Thymus (tissue), 11 donors: Measurements from ENCODE around the gene CTXN2. TPM values are rescaled to one million over a fixed set of nuclear protein-coding genes. Genes with fewer than 3 reads are reported as not detected.
A peak's percentile ranks its signal among the peaks of the same experiment; 100 is the strongest.

ENCODE experiments used
- DNase-seq, 9 donors: peaks; one replicate each; pipeline ENCODE4 v3.0.0-alpha.2; 2013; ENCODE audit warnings: low spot score in 9 of 9, low read depth in 6 of 9, missing footprints in 1 of 9
- H3K27ac ChIP-seq, 2 donors: one replicate each; pipeline ENCODE4 v1.5.1; 2013; ENCODE audit warnings: control low read depth in 1 of 2, low read depth in 1 of 2, low read length in 1 of 2, mild to moderate bottlenecking in 1 of 2, moderate library complexity in 1 of 2
- H3K27me3 ChIP-seq, 2 donors: one replicate each; pipeline ENCODE4 v1.5.1; 2013; ENCODE audit warnings: low read length in 1 of 2; ENCODE audit not compliant: control insufficient read depth in 2 of 2, insufficient read depth in 1 of 2
- H3K36me3 ChIP-seq, 2 donors: one replicate each; pipeline ENCODE4 v1.5.1; 2013; ENCODE audit warnings: low read length in 1 of 2, mild to moderate bottlenecking in 1 of 2, moderate library complexity in 1 of 2; ENCODE audit not compliant: control insufficient read depth in 2 of 2, insufficient read depth in 2 of 2
- H3K4me1 ChIP-seq, 2 donors: one replicate each; pipeline ENCODE4 v1.5.1; 2013; ENCODE audit warnings: low read length in 2 of 2; ENCODE audit not compliant: control insufficient read depth in 2 of 2, insufficient read depth in 2 of 2
- H3K4me3 ChIP-seq, 2 donors: one replicate each; pipeline ENCODE4 v1.5.1; 2013; ENCODE audit warnings: low read length in 2 of 2, control low read depth in 1 of 2, mild to moderate bottlenecking in 1 of 2
- H3K9me3 ChIP-seq, 2 donors: one replicate each; pipeline ENCODE4 v1.5.1; 2013; ENCODE audit warnings: low read length in 1 of 2, mild to moderate bottlenecking in 1 of 2; ENCODE audit not compliant: control insufficient read depth in 2 of 2, insufficient read depth in 1 of 2
- WGBS: extraction: QIAGEN DNeasy Blood & Tissue Kit; methylation state at CpG from one replicate; pipeline ENCODE4 v1.1.7; 2013; 5-methylcytosine and 5-hydroxymethylcytosine counted together
- polyA plus RNA-seq: library from polyadenylated mRNA; stranded (reverse); fragments of 200-250 nt; gene quantifications from one replicate; pipeline ENCODE4 v1.2.3, GENCODE V29; 2013
- total RNA-seq: library from RNA; stranded (reverse); fragments of 120-200 nt; gene quantifications from one replicate; pipeline ENCODE4 v1.2.4, GENCODE V29; 2013
- donor health status: healthy.

Gene CTXN2
- total and polyA plus RNA-seq, 2 donors: not detected

DNA sequence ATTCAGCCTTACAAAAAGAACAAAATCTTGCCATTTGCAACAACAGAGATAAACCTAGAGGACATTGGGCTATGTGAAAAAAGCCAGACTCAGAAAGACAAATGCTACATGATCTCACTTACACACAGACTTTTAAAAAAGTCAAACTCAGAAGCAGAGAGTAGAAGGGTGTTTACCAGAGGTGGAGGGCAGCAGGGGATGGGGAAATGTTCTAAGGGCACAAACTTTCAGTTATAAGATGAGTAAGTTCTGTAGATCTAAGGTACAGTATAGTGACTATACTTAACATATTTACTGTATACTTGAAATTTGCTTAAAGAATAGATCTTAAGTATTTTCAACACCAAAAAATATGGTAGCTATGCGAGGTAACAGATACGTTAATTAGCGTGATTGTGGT lies 16.3 kb upstream of the CTXN2 start:
- H3K4me3 ChIP-seq: no peak overlapping the region
- peaks cover 0 to 2% of the 10 kb centered on the region in 2 donors for H3K27me3 ChIP-seq
- peaks cover 0 to 6% of the 10 kb centered on the region in 2 donors for H3K4me1 ChIP-seq
- no peaks in the 10 kb centered on the region for H3K9me3 ChIP-seq
- no peaks in the 10 kb centered on the region for H3K36me3 ChIP-seq
- 97% methylated on average over 3 of the region's 3 CpGs for WGBS
- no peak overlapping the region for H3K27ac ChIP-seq
- no peak for DNase-seq

DNA sequence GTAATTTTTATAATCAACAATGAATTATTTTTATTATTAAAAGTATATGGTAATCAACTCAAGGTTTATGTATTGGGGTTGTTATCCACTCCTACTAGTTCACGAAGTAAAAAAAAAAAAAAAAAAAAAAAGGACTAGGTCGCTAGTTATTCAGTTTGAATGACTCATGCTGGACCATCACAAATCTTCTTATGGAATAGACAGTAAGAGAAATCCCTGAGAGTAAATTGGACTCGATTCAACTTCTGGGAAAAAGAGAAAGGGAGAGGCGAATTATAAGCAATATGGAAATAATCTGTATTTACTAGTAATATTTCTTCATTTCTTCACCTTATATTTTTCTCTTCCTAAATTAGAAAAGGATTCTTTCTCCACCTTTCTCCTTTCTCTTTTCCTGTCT lies 15.4 kb upstream of the CTXN2 start:
- peaks cover 0 to 6% of the 10 kb centered on the region in 2 donors for H3K4me1 ChIP-seq
- WGBS: 96% methylated on average over 4 of the region's 4 CpGs
- no peaks in the 10 kb centered on the region for H3K9me3 ChIP-seq

DNA sequence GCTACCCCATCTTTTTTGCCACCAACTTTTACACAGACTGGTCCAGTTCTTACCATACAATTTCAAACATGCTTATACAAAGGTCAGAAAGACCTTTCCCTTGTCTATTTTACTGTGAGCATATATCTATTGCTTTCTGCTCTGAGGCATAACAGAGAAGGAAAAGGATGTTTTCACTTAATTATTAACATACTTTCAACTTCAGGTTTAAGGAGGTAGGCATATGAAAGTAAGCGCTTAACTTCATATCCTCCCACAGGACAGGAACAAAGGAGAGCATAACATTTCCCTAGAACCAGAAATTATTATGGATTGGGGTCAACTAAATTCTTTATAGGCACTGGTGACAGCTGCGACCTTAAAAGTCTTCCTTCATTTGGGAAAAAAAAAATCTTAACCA lies 14.5 kb upstream of the CTXN2 start:
- H3K4me1 ChIP-seq: peaks cover 0 to 6% of the 10 kb centered on the region in 2 donors
- 86% methylated on average over 2 of the region's 2 CpGs for WGBS
- no peaks in the 10 kb centered on the region for H3K36me3 ChIP-seq
- H3K27me3 ChIP-seq: peaks cover 0 to 2% of the 10 kb centered on the region in 2 donors
- no peak overlapping the region for H3K27ac ChIP-seq
- H3K4me3 ChIP-seq: peak overlapping the region; percentile 57 to 86
- no peaks in the 10 kb centered on the region for H3K9me3 ChIP-seq
- peak in 1 of 9 donors; percentile 9 for DNase-seq

More for the DNA sequence above, 15.4 kb upstream of the CTXN2 start:
- DNase-seq: no peak
- no peak overlapping the region for H3K27ac ChIP-seq
- H3K27me3 ChIP-seq: peaks cover 0 to 2% of the 10 kb centered on the region in 2 donors
- H3K36me3 ChIP-seq: no peaks in the 10 kb centered on the region
- no peak overlapping the region for H3K4me3 ChIP-seq

DNA sequence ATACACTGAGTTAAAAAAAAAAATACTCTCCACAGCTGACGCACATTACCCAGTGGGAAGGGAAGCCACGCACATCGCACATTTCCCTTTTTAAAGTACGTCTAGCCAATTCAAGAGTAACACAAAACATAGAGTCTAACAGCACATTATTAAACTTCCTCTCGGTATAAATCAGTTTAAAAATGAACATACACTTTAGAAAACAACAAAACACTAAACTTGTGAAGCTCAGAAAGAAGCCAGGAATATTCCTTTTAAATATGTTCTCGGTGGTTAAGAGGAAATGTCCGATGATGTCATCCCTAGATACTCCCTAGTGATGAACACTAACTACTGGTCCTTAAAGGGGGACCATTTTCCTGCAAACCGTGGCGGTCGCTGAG lies 14.1 kb upstream of the CTXN2 start:
- Histone ChIP-seq H3K36me3 (no peaks in the 10 kb centered on the region), H3K27ac (peak overlapping the region; percentile 31 to 55), H3K27me3 (peaks cover 0 to 2% of the 10 kb centered on the region in 2 donors), H3K4me1 (peaks cover 0 to 6% of the 10 kb centered on the region in 2 donors), H3K9me3 (no peaks in the 10 kb centered on the region), H3K4me3 (peak overlapping the region; percentile 57 to 86)
- peak in 6 of 9 donors; percentile 19 to 73 (median 24) for DNase-seq
- WGBS: 2% methylated on average over 10 of the region's 10 CpGs

DNA sequence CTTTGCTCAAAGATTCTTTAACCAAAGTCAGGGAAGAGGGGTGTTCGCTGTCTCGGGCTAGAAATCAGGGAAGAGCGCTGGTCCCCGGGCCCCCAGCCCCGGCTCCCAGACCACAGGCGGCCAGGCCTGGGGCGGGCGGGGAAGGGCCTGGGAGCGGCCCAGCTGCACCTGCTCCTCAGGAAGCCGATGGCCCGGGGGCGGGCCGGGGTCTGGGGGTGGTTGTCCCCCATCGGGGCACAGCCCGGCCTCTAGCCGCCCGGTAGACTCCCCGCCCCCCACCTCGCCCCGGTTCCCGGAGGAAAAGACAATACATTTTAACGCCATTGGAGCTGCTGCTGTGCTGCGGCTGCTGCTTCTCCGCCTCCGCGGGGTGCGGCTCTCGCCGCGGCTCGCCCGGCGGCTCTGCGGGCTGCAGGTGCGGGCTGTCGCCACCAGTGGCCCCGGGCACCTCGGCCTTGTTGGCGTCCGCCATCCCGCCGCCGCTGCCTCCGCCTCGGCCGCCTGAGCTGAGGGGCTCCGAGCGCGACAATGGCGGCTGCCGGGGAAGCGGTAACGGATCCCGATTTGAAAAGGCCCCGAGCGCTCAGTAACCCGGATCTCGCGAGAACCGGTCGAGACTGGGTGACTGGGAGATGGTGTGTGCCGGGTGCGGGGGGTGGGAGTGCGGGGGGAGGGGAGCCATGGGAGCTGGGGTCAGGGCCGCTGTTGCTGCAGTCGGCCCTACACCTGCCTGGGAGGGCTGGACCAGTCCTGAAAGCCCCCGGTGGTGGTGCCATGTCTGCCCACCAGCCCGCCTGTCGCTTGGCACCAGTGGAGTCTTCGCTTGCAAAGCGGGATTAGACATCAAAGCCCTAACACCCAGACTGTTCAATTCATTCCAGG lies 13.5 kb upstream of the CTXN2 start, which contains the start of gene MYEF2:
TSS of gene MYEF2 (minus strand) at position 530 of the 882 bp plus-strand sequence. CDS start at position 472, 58 bp downstream.
- peak; percentile 14 to 90 (median 61) for DNase-seq
- Histone ChIP-seq H3K4me3 (peak within 1 kb of the TSS; percentile 57 to 86), H3K4me1 (peaks cover 0 to 6% of the 10 kb centered on the region in 2 donors), H3K27me3 (peaks cover 0 to 2% of the 10 kb centered on the region in 2 donors), H3K27ac (peak within 1 kb of the TSS; percentile 31 to 55), H3K9me3 (no peaks in the 10 kb centered on the region), H3K36me3 (no peaks in the 10 kb centered on the region)
- WGBS: 3% methylated on average over 71 of the region's 71 CpGs

DNA sequence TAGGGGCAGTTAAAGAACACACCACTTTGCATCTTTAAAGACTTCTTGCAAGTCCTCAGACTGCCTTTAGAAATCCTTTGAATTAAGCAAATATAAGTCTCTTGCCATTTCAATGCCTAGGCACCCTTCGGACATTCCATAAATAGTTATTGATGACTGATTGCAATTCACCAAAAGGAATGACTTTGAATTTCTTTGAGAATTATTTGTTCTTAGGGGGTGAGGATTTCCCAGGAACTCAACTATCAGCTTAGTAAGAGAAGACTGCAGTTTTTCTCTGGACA lies 12.9 kb upstream of the CTXN2 start:
- DNase-seq: no peak
- WGBS: 100% methylated on average over 1 of the region's 1 CpG
- Histone ChIP-seq H3K9me3 (no peaks in the 10 kb centered on the region), H3K36me3 (no peaks in the 10 kb centered on the region), H3K27me3 (peaks cover 0 to 2% of the 10 kb centered on the region in 2 donors), H3K4me1 (peaks cover 0 to 6% of the 10 kb centered on the region in 2 donors), H3K27ac (no peak overlapping the region), H3K4me3 (peak overlapping the region in 1 of 2 donors; percentile 57)

DNA sequence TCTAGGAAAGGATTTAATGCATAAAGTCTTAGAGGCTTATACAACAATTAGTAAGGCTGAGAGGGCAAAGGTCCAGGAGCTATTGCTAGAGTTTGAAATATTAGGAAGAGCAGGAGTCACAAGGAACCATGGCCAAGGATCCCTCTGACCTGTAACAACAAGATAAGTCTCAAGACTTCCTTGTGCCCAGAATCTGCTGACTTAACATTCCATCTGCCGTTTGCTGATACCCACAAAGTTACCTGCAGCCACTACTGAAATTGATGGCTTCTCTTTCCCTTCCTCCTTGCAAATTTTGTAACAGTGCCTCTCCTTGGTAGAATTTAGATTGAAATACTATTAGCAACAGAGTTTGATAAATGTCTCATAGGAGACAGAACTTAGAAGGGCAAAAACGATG lies 8.7 kb upstream of the CTXN2 start:
- Histone ChIP-seq H3K4me1 (no peaks in the 10 kb centered on the region), H3K27ac (no peak overlapping the region), H3K36me3 (no peaks in the 10 kb centered on the region), H3K9me3 (no peaks in the 10 kb centered on the region), H3K4me3 (no peak overlapping the region), H3K27me3 (peaks cover 0 to 2% of the 10 kb centered on the region in 2 donors)
- no peak for DNase-seq
- WGBS: 53% methylated on average over 2 of the region's 2 CpGs

DNA sequence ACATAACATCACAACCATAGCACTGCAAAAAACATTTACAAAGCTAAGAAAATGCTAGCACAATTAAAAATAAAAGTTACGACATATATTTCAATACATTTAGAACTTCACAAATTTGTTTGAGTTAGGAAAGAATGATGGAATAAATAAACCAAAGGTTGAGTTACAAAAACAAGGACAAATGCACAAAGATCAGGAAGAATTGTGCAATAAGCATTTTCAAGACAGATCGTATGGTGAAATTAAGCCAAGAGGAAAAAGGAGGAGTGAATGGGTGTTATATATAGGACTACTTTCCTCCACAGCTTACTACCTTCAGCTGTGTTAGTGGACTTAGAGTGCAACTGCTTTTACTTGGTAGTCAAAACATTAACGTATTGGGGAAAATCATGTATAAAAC lies 5.9 kb upstream of the CTXN2 start:
- H3K27ac ChIP-seq: no peak overlapping the region
- no peak overlapping the region for H3K4me3 ChIP-seq
- 86% methylated on average over 3 of the region's 3 CpGs for WGBS
- no peaks in the 10 kb centered on the region for H3K27me3 ChIP-seq
- no peaks in the 10 kb centered on the region for H3K4me1 ChIP-seq
- H3K9me3 ChIP-seq: no peaks in the 10 kb centered on the region
- no peak for DNase-seq
- H3K36me3 ChIP-seq: no peaks in the 10 kb centered on the region

DNA sequence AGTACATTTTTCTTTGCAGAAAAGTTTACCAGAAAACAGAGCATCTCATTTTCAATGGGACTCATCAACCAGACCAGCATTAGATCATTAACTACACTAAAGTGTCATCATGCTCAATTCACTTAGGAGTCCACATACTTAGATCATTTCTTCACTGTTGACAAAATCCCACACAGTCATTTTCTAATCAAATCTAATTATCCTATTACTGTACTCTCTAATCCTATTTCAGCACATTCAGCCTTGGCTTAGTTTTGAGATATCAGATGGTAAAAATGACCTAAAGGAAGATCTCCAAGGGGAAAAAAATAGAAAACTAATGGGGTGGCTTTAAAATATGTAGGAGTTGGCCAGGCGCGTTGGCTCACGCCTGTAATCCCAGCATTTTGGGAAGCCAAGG lies 5.2 kb upstream of the CTXN2 start:
- no peak for DNase-seq
- Histone ChIP-seq H3K9me3 (no peaks in the 10 kb centered on the region), H3K4me1 (no peaks in the 10 kb centered on the region), H3K27me3 (peaks cover 0 to 3% of the 10 kb centered on the region in 2 donors), H3K27ac (no peak overlapping the region), H3K4me3 (no peak overlapping the region), H3K36me3 (no peaks in the 10 kb centered on the region)
- 98% methylated on average over 3 of the region's 3 CpGs for WGBS
